ENCODE results near the gene LIN28B. TPM values are rescaled to one million over a fixed set of nuclear protein-coding genes. Genes with fewer than 3 reads are reported as not detected.

The LIN28B gene
- total RNA-seq, 6 donors from 2014 or later: 0.10 to 0.49 TPM; not detected in 4

- ATAC-seq (ENCODE audit: low FRiP score in 2 of 2) (no peak), DNase-seq (no peak)
- no peak for TF ChIP-seq CTCF (IDR thresholded peaks at IDR 0.05)
- TF ChIP-seq EP300 (IDR thresholded peaks at IDR 0.05): no peak
- no peak for TF ChIP-seq POLR2A (IDR thresholded peaks at IDR 0.05)
- no peak for TF ChIP-seq POLR2AphosphoS5 (IDR thresholded peaks at IDR 0.05)
- 57 to 69% methylated on average over 3 of the region's 3 CpGs for WGBS, 2 donors
- Histone ChIP-seq H3K27me3 (no peaks in the 10 kb centered on the region), H3K27ac (no peak overlapping the region), H3K36me3 (no peaks in the 10 kb centered on the region), H3K4me1 (no peaks in the 10 kb centered on the region), H3K9me3 (no peaks in the 10 kb centered on the region), H3K4me3 (no peak overlapping the region)
Observed at GRCh38 chr6:105066836-105067235, 109.9 kb downstream of the LIN28B start.

- DNase-seq: no peak
- H3K4me3 ChIP-seq: no peak overlapping the region
- TF ChIP-seq CTCF (IDR thresholded peaks at IDR 0.05) (no peak), EP300 (IDR thresholded peaks at IDR 0.05) (no peak), POLR2A (IDR thresholded peaks at IDR 0.05) (no peak), POLR2AphosphoS5 (IDR thresholded peaks at IDR 0.05) (no peak)
- 25 to 31% methylated on average over 1 of the region's 1 CpG for WGBS, 2 donors
- H3K27me3 ChIP-seq: no peaks in the 10 kb centered on the region
- ATAC-seq (ENCODE audit: low FRiP score in 2 of 2): no peak
- H3K36me3 ChIP-seq: no peaks in the 10 kb centered on the region
- no peaks in the 10 kb centered on the region for H3K9me3 ChIP-seq
- H3K4me1 ChIP-seq: no peaks in the 10 kb centered on the region
- no peak overlapping the region for H3K27ac ChIP-seq
Observed at GRCh38 chr6:105067329-105067728, 110.4 kb downstream of the LIN28B start.

GRCh38 chr6:105068407-105068806, 111.5 kb downstream of the LIN28B start:
- Histone ChIP-seq H3K36me3 (no peaks in the 10 kb centered on the region), H3K27ac (no peak overlapping the region), H3K9me3 (no peaks in the 10 kb centered on the region), H3K27me3 (no peaks in the 10 kb centered on the region), H3K4me3 (no peak overlapping the region), H3K4me1 (no peaks in the 10 kb centered on the region)
- DNase-seq: no peak
- ATAC-seq (ENCODE audit: low FRiP score in 2 of 2): no peak
- TF ChIP-seq POLR2A (IDR thresholded peaks at IDR 0.05) (no peak), EP300 (IDR thresholded peaks at IDR 0.05) (no peak), CTCF (IDR thresholded peaks at IDR 0.05) (no peak), POLR2AphosphoS5 (IDR thresholded peaks at IDR 0.05) (no peak)
- 76 to 83% methylated on average over 2 of the region's 2 CpGs for WGBS, 2 donors

GRCh38 chr6:105069821-105070445, 113.0 kb downstream of the LIN28B start:
- ATAC-seq (ENCODE audit: low FRiP score in 2 of 2) (no peak), DNase-seq (no peak)
- WGBS, 2 donors: 78 to 100% methylated on average over 1 of the region's 1 CpG
- no peak for TF ChIP-seq EP300 (IDR thresholded peaks at IDR 0.05)
- TF ChIP-seq CTCF (IDR thresholded peaks at IDR 0.05): no peak
- no peak for TF ChIP-seq POLR2A (IDR thresholded peaks at IDR 0.05)
- TF ChIP-seq POLR2AphosphoS5 (IDR thresholded peaks at IDR 0.05): no peak
- H3K36me3 ChIP-seq: no peaks in the 10 kb centered on the region
- H3K9me3 ChIP-seq: no peaks in the 10 kb centered on the region
- no peak overlapping the region for H3K4me3 ChIP-seq
- H3K27me3 ChIP-seq: no peaks in the 10 kb centered on the region
- no peaks in the 10 kb centered on the region for H3K4me1 ChIP-seq
- H3K27ac ChIP-seq: no peak overlapping the region

- ATAC-seq (ENCODE audit: low FRiP score in 2 of 2): no peak
Observed at GRCh38 chr6:105072798-105073199, 115.9 kb downstream of the LIN28B start.

More at GRCh38 chr6:105072798-105073199, 115.9 kb downstream of the LIN28B start:
- Histone ChIP-seq H3K27ac (no peak overlapping the region), H3K27me3 (no peaks in the 10 kb centered on the region), H3K4me1 (peaks cover 0 to 3% (median 0%) of the 10 kb centered on the region in 4 donors), H3K4me3 (no peak overlapping the region), H3K36me3 (no peaks in the 10 kb centered on the region), H3K9me3 (no peaks in the 10 kb centered on the region)
- no peak for TF ChIP-seq CTCF (IDR thresholded peaks at IDR 0.05)
- TF ChIP-seq POLR2A (IDR thresholded peaks at IDR 0.05): no peak
- TF ChIP-seq POLR2AphosphoS5 (IDR thresholded peaks at IDR 0.05): no peak
- TF ChIP-seq EP300 (IDR thresholded peaks at IDR 0.05): no peak
- no peak for DNase-seq
